Stimulated activated CD8-positive, alpha-beta memory T cell treated with anti-CD3 and anti-CD28 coated beads, Interleukin-12 subunit alpha, Interleukin-12 subunit beta, amount 100 ng/mL, for 4 hours (primary cell): Measurements from ENCODE around the gene GTF2A1L.
"Not testable (repeated sequence)": the region's sequence is repeated elsewhere in the genome, so short reads cannot be mapped to it uniquely, and the experiment has no call there.

Source experiments
- DNase-seq: peaks from one replicate; pipeline ENCODE4 v3.0.0-alpha.2; 2020; ENCODE audit warnings: low read depth

Gene GTF2A1L

GRCh38 chr2:48617618-48618017 is at the start of gene GTF2A1L:
GTF2A1L (plus strand) TSS chr2:48617856; CDS start chr2:48617875, 19 bp downstream.
- no peak for DNase-seq

DNA sequence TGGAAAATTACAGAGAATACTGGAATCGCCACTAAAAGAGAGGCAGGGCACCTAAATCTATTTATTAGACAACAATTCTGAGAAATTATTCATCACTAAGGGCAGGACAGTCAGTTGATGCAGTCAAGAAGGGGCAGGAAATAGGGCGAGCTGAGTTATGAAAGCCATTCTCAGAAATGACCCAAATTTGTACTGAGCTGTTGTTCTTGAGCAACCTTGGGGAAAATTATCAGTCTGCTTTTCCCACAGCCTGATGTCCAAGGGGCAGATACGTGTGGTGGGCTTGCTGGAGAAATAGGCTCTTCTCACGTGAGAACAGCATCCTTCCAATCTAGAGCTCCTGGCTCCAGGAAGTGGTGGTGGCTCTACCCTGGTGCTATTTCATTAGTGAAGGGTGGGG is 49.1 kb upstream of the GTF2A1L start:
- no peak for DNase-seq

- no peak for DNase-seq
These were observed 48.2 kb upstream of the GTF2A1L start for GRCh38 chr2:48569433-48569832.

GRCh38 chr2:48572816-48573215 is 44.8 kb upstream of the GTF2A1L start:
- DNase-seq = no peak

DNA sequence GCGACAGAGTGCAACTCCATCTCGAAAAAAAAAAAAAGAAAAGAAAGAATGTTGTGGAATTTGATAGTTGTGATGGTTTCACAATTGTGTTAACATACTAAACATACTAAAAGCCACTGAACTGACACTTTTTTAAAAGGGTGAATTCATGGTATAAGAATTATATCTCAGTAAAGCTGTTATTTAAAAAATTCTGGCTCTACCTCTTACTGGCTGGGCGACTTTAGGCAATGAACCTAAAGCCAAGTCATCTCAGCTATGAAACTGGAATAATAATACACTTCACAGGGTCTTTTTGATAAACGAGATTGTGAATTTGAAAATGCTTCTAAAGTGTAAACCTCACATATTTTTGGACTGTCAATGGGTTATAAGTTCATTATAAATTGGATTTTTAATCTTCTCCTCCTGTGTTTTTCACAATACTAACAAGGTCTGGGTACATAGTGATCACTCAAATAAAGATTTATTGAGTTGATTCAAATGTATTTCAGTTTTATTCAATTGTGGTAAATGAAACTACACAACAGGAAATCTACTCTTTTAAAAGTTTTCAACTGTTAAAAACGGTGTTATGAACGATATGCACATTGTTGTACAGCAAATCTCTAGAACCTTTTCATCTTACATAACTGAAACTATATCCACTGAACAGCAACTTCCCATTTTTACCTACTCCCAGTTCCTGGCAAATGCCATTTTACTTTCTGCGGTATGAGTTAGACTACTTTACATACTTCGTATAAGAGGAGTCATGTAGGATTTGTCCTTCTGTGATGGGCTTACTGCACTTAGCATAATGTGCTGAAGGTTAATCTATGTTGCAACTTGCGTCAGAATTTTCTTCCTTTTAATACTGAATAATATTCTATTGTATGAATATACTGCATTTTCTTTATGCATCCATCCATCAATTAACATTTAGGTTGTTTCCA is 43.0 kb upstream of the GTF2A1L start:
- DNase-seq = no peak

- DNase-seq = no peak
These were observed 39.3 kb upstream of the GTF2A1L start for GRCh38 chr2:48578313-48578712.

DNA sequence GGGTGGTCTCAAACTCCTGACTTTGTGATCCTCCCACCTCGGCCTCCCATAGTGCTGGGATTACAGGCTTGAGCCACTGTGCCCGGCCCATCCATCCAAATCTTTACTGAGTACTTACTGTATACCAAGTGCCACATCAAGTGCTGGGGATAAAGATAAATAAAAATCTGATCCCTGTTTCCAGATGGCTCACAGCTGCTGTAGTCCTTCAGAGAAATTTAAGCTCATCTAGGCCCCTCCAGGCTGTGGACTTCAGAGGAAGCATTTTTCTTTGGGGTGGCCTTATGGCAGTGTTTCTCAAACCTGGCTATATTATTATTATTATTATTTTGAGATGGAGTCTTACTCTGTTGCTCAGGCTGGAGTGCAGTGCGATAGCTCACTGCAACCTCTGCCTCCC is 33.7 kb upstream of the GTF2A1L start:
- no peak for DNase-seq

DNA sequence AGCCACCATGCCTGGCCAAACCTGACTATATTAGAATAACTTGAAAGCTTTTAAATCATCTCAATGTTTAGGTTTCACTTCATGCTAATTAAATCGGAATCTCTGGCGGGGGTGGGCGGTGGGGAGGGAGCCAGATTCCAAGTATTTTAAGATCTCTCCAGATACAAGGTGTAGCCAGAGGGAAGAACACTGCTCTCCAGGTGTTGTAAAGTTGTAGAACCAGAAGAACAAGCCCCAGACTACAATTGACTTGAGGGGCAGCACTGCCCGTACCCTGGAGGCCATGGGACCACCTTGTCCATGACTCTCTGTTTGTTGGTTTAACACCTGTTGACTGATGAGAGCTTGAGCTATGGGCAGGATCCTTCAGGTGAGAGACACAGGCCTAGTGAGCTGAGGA is 33.1 kb upstream of the GTF2A1L start:
- DNase-seq = no peak

- no peak for DNase-seq
These were observed 31.2 kb upstream of the GTF2A1L start for GRCh38 chr2:48586433-48586832.

GRCh38 chr2:48587560-48587959 is 30.1 kb upstream of the GTF2A1L start:
- DNase-seq = no peak

DNA sequence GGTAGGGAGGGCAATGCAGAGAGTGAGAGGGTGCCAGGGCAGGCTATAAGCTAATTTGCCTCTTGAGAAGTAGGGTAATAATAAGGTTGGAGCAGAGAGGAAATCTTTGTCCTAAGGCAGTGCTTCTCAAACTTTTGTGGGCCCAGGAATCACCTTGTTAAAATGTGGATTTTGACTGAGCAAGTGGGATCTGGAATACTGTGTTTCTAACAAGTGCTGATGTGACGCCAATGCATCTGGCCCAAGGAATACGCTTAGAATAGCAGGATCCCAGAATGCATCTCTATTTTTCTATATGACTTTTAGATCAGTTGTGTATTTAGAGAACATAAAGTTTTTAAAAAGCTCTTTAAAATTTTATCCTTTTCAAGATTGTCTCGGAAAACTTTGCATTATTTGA is 29.7 kb upstream of the GTF2A1L start:
- DNase-seq = no peak

DNA sequence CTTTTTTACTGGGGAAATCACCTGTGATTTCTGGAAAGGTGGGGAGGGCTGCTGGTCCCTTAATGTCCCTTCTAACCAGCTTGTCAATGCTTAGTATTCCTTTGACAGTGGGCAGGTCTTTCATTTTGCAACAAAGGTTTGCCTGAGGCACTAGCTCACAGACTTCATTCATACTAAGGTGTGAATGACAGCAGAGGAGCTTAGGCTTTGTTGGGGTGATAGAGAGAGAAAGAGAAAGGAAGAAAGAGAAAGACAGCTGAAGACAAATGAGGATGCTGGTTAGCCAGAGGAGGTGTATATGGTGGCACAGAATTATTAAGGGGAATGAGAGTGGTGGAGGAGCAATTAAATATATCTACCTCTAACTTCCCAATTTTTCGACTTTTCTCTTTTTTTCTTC is 28.9 kb upstream of the GTF2A1L start:
- DNase-seq = no peak

DNA sequence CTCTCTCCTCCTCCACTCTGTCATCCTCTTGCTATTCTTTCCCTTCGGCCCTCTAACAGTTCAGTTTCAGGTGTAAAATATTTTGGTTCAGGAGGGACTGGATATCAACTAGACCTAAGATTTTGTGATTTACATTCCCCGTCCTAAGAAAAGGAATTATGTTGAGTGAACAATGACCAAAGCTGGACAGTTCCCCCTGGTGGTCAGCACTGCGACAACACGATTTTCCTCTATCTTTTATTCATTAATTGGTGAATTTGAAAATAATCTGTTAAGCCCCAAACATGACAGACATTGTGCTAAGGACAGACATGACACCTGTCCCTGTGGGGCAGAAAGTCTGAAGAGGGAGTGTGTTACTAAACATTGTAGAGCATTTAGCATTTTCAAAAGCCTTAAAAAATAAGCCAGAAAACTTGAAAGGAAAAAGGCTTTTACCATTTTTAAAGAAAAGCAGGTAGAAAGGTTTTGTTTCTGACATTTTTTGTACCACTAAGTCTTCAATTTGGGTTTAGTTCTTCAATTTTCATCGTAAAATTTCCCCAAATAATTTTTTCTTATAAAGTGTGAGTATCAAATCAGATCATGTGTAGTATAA is 28.4 kb upstream of the GTF2A1L start:
- DNase-seq = no peak

DNA sequence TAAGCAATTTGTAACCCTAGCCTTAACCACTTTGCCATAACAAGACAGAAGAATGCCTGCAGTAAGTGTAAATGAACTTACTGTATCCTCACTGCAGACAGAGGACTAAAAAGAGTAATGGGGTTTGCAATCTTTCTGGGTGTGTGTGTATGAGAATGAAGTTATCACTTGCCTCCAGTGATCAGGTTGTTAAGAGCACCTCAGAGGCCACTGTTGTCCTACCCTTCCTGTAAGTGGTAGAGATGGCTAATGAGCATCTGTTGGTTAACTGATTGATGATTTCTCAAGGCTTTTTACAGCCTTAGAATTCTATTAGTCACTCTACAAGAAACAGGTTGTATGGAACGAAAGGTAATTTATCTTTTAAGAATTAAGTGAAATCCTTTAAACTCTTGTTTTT is 27.6 kb upstream of the GTF2A1L start:
- DNase-seq = no peak

DNA sequence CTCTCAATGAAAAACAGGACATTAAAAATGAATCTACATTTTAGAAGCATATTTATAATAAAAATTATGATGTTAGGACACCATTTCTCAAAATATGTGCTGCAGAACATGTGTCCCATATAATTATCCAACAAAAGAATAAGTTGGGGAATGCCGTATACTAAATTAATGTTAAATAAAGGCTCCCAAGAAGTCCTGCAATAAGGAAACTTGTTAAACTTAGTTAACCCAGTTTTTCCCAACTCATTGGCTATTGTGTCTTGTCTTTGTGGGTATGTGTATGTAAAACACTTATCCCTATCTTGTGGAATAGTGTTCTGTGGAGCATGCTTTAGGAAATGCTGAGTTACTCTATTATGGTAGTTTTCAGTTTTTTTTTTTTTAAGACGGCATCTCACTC is 25.6 kb upstream of the GTF2A1L start:
- no peak for DNase-seq

DNA sequence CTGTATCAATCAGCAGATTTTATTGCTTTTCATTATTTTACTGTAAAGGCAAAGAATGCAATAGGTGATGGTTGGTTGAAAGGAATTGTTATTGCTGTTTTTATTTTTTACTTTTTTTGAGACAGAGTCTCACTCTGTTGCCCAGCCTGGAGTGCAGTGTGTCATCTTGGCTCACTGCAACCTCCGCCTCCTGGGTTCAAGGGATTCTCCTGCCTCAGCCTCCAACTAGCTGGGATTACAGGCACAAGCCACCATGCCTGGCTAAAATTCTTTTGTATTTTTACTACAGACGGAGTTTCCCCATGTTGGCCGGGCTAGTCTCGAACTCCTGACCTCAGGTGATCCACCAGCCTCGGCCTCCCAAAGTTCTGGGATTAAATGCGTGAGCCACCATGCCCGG is 20.9 kb upstream of the GTF2A1L start:
- DNase-seq = not testable (repeated sequence)

DNA sequence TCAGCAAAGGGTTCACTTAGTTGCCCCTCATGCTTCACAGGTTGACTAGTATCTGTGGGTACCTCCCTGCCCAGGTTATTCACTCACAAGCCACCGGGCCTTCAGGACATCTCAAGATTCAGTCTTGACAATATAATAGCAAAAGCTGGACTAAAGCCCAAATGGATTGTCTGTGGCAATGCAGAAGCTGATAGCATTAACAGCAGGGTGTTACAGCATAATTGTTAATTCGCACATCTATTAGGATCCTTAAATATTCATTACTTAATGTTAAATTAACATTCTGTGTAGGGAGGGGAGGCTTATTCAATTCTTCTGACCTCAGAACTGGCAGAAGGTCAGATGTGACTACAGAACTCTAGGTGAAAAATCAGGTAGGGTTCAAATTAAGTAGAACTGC is 20.2 kb upstream of the GTF2A1L start:
- no peak for DNase-seq

DNA sequence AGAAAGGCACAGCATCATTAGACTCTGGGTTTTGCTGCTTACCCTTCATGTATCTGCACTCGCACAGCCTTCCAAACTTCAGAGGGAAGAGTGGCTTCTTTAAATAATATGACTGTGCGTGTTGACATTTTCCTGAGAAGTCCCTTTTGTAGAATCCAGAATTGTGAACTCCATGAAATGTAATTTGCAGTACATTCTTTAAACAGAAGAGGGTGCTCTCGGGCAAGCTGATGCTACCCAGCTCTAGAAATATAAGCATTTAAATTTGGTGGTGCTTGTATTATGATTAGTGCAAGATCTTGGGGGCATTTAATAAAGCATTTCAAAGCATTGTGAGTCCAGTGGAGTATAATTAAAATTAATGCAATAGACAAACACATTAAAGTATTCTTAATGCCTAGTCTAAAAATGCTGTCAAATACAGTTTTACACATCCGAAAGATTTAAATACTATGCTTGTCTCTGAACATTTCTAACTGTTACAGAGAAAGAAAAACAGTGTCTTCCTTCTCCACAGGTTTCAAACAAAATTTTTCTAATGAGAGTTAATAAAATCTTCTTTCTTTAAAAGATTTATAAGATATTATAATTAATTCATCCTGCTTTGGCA is 17.3 kb upstream of the GTF2A1L start:
- DNase-seq = no peak

DNA sequence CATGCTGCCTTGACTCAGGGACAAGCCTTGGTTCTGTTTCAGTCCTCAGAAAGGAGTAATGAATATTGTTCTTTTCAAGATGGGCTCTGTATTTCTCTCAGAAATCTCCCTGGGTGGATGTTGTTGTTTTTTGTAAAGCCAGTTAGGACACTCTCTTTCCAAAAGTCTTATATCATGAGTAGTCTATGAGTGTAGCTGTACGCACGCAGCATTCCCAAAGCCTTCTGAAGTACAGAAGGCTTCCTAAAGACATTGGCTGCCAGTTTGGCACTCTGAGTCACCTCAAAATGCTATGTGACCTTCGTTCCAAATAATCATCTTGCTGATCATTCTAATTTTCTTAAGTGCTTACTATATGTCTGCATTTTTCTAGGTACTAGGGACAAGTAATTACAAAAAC is 16.7 kb upstream of the GTF2A1L start:
- no peak for DNase-seq

- DNase-seq = no peak
These were observed 16.3 kb upstream of the GTF2A1L start for GRCh38 chr2:48601349-48601748.

- no peak for DNase-seq
These were observed 12.0 kb upstream of the GTF2A1L start for GRCh38 chr2:48605482-48606175.

- no peak for DNase-seq
These were observed 10.2 kb upstream of the GTF2A1L start for GRCh38 chr2:48607307-48608014.
